HG03108 (cell line): Measurements from ENCODE around the gene SLC43A2.

ENCODE experiments used
- ATAC-seq: cut with Tn5 transposase; IDR thresholded peaks from one replicate; pipeline ENCODE4 v1.9.1; 2021; ENCODE audit warnings: moderate library complexity; ENCODE audit not compliant: unreplicated experiment

The SLC43A2 gene

DNA sequence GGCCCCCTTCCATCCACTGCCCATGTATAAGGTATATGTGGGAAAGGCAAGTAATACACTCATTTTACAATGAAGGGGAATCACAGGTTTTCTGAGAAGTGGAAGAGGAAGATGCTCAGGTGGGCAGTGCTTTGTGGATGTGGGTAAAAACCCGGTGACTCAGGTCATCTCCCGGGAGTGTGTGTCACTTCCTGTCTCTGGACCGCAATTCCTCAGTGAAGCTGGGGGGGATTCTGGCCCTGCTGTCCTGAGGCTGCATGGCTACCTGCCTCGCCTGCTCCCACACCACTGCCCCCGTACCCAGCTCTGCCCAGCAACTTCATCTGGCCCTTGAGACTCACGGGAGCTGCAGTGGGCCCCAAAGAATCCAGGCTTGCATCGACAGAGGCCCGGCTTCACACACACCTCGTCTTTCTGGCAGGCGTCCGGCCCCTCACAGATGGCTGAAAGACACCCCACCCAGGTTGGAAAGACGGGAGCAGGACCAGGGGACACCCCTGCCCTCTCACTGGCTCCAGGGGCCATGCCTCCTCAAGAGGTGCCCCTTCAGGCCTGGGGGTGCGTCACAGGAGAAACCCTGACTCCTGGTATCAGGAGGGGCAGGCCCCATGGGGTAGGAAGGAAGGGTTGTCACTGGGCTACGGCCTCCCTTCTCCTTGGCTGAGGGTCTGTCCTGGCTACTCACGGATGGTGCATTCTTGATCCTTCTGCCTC lies 16.0 kb upstream of the SLC43A2 start:
- ATAC-seq: no peak

DNA sequence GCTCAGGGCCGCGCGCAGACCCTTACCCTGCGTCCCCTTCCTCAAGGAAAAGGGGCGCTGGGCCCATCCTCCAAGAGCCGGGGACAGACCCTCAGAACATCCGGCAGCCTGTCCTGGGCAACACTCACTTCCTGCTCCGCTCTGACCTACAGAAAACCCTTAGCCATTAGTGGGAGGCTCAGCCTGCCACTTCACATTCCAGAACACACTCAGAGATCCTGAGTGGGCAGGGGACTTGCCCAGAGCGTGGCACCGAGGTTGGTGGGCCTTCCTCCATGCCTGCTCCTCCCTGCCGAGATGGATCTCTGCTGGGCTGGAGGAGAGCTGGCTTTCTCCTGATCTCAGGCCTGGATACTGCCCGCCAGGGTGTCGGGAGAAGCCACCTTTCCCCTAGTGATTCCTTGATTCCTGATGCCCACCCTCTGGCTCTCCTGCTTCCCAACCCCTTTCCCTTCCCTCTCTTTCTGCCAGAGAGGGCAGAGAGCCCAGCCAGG lies 15.4 kb upstream of the SLC43A2 start:
- no peak for ATAC-seq

DNA sequence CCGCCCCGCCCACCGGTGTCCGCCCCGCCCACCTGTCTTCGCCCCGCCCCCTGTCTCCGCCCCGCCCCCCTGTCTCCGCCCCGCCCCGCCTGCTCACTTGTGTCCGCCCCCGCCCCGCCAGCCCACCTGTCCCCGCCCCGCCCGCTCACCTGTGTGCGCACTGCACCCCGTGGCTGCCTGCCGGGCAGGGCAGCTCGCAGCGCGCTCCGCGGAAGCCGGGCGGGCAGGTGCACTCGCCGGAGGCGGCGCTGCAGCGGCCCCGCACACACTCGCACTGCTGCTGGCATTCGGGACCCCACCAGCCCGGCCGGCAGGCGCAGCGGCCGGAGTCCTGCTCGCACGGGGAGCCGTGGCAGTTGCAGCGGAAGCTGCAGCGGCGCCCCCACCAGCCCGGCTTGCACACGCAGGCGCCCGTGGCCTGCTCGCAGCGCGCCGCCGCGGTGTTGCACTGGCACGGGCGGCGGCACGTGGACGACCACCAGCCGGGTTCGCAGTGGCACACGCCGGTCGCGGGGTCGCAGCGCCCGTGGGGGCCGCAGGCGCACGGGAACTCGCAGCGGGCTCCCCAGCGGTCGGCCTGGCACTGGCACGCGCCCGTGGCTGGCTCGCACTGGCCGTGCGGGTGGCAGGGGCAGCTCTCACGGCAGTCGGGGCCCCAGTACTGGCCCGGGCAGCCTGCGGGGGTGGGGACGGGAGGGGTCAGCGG lies 14.8 kb upstream of the SLC43A2 start:
- ATAC-seq: no peak

DNA sequence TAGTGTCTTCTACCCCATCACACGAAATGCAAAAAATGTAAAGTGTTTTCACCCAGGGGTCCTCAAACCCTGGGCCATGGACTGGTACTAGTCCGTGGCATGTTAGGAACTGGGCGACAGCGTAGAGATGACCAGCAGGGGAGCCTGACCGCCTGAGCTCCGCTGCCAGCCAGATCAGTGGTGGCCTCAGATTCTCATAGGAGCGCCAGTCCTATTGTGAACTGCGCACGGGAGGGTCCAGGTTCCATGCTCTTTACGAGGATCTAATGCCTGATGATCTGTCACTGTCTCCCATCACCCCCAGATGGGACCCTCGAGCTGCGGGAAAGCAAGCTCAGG lies 12.4 kb upstream of the SLC43A2 start:
- no peak for ATAC-seq

DNA sequence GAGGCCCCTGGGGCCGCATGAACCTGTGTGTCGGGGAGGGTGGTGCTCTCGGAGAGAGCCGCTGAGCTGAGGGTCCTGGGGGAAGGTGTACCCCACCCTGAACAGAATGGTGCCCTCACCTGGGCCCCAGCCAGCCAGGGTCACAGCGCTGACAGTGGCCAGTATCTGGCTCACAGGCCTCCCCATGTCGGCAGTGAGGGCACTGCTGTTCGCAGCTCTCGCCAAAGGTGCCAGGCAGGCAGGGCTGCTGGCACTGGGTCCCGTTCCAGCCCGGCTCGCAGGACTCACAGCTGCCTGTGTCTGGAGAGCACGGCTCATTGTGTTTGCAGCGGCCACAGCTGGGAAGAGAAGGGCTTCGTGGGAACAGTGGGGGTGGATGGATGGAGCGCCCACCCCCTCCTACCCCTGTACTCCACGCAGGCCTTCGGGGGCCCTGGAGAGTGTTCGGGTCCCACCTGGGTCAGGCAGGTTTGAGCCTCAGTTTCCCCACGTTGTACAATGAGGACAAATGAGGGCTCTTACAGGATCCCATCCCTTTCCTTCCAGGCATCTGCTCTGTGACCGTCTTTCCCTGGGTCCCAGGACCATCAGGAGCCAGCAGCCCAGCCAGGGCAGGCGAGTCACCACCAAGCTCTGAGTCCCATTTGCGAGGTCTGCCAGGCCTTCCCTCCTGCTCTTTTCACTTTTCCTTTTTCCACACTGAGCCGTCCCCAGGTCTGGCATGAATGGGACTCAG lies 11.9 kb upstream of the SLC43A2 start:
- no peak for ATAC-seq

DNA sequence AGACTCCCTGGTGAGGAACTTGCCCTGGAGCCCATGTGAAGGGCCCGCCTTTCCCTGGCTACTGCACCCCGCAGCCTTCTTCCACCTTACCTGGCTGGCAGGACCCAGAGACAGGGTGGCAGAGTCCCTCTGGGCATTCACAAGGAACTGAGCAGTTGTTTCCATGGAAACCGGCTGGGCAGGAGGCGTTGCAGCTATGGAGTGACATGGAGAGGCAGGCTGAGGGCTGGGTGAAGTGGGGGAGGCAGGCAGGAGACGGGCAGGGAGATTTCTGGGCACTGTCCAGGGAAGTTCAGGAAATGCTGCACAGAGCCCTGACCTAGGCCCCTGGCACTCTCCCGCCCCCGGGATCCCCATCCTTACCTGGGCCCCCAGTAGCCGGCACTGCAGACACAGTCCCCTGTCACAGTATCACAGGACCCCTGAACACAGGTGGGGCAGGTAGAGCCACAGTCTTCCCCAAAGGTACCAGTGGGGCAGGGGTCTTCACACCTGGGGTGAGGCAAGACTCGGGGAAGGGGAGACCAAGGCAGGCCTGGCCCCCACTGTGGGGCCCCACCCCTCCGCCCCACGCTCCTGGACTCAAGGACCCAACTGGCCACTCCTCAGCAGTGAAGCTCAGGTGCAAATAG lies 11.0 kb upstream of the SLC43A2 start:
- no peak for ATAC-seq

DNA sequence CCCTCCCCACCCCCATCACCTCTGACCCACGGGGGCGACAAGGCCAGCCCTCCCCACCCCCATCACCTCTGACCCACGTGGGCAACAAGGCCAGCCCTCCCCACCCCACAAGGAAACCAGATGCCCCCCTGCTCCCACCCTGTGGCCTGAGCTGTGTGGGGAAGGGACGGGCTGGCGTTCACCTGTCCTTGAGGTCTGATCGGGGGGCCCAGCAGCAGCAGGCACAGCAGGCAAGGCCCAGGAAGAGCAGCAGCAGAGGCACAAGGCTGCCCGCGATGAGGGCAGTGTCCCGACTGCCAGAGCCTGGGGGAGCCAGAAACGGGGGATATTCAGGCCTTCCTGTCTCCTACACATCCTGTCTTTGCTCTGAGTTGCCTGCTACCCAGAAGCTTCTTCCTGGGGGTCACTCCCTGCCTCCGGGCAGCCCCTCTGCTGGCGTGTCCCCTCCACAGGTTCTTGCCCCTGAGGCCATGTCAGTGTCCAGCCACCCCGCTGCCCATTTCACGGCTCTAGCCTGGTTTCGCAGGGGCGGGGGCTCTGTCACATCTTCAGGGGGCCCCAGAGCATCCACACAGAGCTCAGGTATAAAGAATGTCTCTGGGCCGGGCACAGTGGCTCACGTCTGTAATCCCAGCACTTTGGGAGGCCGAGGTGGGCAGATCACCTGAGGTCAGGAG lies 10.1 kb upstream of the SLC43A2 start:
- no peak for ATAC-seq

DNA sequence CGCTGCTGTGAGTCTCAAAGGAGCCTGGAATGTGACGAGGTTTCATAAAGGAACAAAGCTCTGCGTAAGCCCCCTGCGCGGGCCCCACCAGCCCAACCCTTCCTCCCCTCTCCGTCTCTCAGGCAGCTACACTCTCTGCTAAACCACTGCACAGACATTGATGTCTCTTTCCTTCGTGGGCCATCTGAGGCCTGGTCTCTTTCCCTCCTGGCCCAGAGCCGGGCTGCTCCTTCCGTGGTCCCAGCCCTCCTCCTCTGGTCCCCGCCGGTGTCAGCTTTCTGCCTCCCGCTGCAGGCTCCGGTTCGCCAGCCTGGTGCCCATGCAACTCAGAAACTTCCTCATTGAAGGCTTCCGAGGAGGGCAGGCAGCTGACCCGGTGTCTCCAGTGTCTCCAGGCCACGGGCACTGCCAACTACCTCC lies 9.5 kb upstream of the SLC43A2 start:
- ATAC-seq: no peak

DNA sequence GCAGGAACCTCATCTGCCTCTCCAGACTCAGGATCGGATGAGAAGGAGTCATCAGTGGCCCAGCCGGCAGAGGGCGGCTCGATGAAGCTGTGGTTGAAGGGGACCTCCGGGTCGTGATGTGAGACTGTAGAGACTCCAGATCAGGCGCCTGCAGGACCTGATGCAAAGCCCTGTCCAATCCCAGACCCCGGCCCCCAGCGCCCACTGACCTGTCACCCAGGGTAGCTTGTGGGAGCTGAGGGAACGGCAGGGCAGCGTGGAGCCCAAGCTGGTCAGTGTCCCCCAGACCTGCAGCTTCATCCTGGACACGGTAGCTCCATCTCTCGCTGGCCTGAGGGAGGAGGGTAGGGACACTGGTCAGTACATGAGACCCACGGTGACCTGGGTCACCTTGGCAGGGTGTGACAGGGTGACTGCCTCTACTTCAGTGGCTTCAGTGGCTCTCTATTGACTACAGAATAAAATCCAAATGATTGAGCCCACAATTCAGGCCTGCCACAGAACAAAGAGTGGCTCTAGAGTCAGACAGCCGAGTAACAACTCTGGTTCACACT lies 8.2 kb upstream of the SLC43A2 start:
- no peak for ATAC-seq

DNA sequence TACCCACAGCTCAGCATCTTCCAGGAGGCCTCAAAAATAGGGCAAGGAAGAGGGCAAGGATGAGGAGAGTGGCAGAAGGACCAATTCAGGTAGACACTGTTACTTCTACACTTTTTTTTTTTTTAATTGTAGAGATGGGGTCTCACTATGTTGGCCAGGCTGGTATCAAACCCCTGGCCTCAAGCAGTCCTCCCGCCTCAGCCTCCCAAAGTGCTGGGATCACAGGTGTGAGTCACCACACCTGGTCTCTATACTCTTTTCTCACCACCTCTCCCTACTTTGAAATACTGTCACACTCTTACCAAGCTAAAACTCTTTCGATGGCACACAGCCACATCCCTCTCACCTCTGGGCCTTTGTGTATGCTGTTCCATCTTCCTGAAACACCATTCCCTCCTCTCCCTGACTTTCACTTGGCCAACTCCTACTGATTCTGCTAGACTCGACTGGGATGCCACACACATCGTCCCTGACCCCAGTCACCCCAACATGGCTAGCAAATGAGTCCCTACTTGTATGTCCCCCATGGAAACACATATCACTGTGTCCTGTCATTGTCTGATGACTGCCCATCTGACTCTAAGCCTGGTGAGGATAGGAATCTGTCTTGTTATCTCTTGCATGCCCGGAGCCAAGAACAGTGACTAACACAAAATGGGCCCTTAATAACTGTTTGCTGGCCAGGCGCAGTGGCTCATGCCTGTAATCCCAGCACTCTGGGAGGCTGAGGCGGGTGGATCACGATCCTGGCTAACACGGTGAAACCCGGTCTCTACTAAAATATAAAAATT lies 7.2 kb upstream of the SLC43A2 start:
- ATAC-seq: no peak

DNA sequence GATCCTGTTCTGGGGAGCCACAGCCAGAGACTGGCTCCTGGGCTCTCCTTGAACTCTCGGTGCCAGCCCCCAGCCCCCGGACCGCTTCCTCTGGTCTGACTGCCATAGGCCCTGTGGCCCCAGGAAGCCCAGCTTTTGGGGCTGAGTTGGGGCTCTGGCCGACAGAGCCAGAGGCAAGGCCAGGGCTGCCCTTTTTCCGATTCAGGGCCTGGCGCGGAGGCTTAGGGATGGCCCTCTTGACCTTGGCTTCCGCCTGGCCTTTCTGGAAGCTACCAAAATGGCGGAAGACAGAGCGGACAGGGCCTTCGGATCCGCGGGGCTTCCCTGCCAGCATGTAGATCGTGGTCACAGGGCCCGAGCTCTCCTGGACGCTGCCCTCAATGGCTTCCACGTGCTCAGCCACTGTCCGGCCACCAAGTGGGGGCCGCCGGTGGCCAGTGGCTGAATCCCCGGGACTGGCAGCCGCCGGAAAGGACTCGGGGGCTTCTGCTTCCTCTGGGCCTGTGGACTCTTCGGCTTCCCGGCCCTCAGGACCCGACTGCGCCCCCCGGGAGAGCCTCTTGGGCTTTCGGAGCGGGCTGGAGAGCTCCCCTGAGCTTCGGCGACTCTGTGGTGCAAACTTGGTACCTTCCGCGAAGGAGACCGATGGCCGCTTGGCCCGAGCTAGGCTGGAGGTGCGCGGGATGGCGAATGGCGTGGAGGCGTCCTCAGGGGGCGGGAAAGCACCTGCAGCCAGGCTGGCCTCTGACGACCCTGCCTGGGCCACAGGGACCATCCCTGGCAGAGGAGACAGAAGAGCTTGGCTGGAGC lies 6.4 kb upstream of the SLC43A2 start:
- no peak for ATAC-seq

DNA sequence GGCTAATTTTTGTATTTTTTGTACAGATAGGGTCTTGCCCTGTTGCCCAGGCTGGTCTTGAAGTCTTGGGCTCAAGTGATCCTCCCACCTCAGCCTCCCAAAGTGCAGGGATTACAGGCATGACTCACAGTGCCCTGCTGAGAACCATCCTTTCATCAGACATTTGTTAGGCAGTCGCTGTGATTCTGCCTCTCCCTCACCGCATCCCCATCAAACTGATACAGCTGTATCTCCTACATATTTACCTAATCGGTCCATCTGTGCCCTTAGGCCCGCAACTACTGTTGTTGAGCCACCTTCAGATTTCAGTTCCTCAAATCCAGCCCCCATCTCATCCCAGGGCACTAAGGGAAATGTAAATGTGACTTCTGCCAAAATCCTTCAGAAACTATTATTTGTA lies 2.0 kb upstream of the SLC43A2 start:
- ATAC-seq: no peak

DNA sequence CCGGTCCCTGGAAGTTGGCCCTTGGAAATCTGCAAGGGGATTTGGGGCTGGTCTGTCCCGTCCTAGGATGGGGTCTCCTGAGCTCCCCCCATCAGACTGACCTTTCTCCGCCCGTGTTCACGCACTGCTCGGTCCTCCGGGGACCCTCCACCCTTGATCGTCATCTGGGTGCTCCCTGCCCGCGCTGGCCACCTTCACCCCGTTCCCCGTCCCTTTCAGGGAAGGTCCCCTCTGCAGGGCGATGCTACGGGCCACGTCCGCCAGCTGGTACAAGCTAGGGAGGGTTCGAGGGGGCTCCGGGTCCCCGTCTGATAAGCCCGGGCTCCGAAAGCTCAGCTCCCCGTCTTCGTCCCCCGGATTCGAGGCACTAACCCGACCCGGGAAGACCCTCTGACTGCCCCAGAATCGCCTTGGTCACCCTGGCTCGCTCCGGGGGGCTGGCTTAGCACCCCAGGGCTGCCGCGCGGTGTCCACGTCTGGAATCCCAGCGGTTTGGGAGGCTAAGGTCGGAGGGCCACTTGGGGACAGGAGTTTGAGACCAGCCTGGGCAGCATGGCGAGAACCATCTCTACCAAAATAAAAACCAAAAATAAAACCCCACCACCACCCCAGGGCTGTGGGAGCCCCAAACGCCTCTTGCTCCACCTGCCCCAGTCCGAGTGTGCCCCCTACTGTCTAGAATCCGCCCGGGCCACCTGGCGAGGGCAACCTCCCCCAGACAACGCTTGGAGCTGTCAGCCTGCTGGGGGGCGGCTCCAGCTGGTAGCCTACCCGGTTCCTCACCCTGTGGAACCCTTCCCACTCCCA lies 1.1 kb upstream of the SLC43A2 start:
- no peak for ATAC-seq

DNA sequence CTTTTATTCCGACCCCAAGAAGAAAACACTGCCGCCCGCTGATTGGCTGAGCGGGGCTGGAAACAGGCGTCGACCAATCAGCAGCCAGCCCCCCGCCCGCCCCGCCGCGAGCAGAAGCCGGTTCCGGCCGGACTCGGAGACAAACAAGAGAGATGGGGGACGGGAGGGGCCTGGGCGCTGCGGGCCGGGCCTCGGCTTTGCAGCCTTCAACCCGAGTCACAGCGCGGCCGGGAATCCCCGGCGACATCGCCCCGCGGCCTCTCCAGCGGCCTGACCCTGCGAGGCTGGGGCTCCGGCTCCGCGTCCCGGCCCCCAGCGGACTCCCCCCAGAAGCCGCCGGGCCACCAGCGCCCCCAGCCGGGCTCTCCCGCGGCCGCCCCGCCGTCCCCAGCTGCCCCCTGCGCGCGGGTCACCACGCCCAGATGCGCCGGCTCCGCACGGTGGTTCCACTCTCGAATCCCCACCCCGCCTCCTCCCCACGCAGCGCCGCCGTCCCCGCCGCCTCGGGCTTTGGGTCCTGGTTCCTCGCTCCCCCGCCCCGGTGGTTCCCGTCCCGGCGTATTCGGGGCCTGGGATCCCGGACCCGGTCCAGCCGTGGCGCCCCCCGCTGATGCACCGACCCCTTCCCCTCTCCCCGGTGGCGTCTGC lies 346 bp upstream of the SLC43A2 start:
- ATAC-seq: peak; percentile 49

DNA sequence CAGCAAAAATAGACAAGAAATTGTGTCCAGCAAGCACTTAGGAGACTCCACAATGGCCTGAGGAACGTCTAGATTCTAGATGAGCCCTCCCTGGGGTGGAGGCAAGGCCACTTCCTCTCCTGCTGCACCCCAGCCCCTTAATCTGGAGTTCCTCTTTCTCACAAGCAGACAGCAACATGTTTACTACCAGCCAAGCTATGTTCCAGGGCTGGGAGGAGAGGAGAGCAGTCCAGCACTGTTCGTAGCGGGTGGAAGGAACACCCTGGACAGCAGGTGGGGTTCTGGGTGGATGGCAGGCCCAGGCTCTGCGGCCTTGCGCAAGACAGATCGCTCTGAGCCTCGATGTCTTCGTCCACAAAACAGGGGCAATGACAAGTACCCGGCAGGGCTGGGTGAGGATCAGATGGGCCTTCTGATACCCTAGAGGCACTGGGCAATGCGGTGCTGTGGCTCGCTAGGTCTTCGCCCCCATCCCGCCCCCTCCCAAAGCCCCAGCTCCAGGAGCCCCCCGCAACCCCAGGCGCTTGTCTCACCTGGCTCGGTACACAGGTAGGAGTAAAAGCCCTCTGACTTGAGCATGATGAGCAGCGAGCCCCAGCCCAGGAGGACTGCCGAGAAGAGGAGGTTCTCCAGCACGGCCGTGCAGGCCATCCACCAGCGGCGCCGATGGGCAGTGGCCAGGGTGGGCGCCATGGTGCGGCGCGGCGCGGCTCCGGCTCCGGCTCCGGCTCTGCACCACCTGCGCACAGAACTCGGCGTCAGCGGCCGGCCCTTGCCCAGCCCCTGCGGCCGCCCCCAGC lies 1.3 kb downstream of the SLC43A2 start:
- ATAC-seq: no peak

DNA sequence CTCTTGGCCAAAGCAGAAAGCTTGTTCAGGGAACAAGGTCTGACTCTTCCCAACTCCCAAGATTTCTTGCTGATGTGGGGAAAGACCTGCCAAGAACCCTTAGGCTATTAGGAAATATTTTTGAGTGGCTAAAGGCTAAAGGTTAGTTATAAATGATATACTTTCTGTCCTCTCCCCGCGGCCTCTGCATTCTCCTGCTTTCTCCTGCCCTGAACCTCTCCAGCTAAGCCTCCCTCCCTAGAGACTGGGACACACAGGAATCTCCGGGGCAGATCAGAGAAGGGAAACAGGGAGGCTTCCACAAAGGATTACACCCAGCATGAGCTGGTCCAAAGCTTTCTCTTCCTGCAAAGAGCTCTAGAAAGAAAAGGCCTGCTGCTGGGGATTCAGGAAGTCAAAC lies 2.3 kb downstream of the SLC43A2 start:
- ATAC-seq: no peak

DNA sequence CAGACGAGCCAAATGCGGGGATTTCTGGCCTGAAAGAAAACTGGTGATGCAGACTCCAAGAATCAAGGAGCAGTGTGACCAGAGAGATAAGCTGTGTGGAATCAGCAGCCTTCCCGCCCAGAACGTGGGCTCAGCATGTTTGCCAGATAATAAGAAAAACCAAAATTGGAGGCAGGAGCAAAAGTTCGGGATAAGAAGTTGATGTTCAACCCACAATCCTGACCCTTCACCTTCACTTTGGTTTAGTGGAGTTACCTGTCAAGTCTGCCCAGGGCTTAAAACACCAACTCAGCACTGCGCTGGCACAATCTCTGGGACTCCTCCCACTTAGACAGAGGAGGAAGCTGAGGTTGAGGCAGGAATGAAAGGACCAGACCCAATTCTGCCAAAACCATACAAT lies 3.1 kb downstream of the SLC43A2 start:
- no peak for ATAC-seq
